Right lobe of liver (tissue), 4 donors: Measurements from ENCODE around the gene OR6N2.

Experiments
- CTCF ChIP-seq, 4 donors: fragments of 200-600 bp in 3 of 4; fragments of 450-650 bp in 1 of 4; IDR thresholded peaks; one replicate each; pipeline versions ENCODE4 v1.5.1 to v1.8.0; 2016 to 2022; ENCODE audit warnings: antibody characterized with exemption in 4 of 4, mild to moderate bottlenecking in 2 of 4
- POLR2A ChIP-seq: fragments of 450-650 bp; IDR thresholded peaks from one replicate; pipeline ENCODE4 v1.6.1; 2017; ENCODE audit warnings: antibody characterized with exemption, mild to moderate bottlenecking
- donor health status: DM: no; HTN: no; CAD: no.
- donor health status: DM: no; HTN: no; CAD: no.
- donor health status: DM: no; HTN: yes; CAD: no.

- TF ChIP-seq CTCF (IDR thresholded peaks at IDR 0.05), result no peak
- no peak for TF ChIP-seq POLR2A
Observed at GRCh38 chr1:158812336-158812735, 31.3 kb upstream of the OR6N2 start.
